Prostate gland (tissue), 2 donors: ENCODE data around the gene SWAP70.

Experiments
- POLR2A ChIP-seq: fragments of 450-650 bp; IDR thresholded peaks from one replicate; pipeline ENCODE4 v1.6.1; 2016; ENCODE audit warnings: antibody characterized with exemption, mild to moderate bottlenecking
- POLR2AphosphoS5 ChIP-seq: sonication (generic); formaldehyde crosslinking; IDR thresholded peaks from one replicate; pipeline ENCODE4 v1.6.1; 2017; ENCODE audit warnings: antibody characterized with exemption
- TF ChIP-seq, protein P1 (sequence below), 4 experiments: fragments of 200-600 bp in 2 of 4; fragments of 450-650 bp in 2 of 4; sonication (generic) in 2 of 4; IDR thresholded peaks; 1 replicate in 3 of 4; 2 replicates in 1 of 4; pipeline ENCODE4 v1.5.1; 2016 to 2019; ENCODE audit warnings: antibody characterized with exemption in 4 of 4, mild to moderate bottlenecking in 2 of 4, moderate library complexity in 2 of 4

DNA sequence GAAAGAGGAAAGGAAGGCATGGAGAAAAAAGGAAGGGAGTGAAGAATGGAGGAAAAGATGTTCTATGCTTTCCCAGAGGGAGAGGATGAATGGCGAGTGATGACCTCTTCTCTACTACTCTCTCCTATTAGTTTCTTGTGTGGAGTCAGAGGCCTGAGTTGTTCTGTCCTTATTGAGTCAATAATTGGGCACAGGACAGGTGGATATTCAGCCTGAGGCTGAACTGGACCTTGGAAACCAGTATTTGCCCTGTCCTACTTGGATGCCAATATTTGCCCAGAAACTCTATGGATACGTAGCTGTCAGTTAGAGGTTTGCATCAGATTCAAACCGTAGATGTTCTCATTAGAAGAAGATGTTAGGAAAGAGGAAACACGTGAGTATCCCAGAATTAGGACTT is 17.6 kb upstream of the SWAP70 start:
- TF ChIP-seq POLR2AphosphoS5 (no peak), POLR2A (no peak)
- TF ChIP-seq, protein P1, sequence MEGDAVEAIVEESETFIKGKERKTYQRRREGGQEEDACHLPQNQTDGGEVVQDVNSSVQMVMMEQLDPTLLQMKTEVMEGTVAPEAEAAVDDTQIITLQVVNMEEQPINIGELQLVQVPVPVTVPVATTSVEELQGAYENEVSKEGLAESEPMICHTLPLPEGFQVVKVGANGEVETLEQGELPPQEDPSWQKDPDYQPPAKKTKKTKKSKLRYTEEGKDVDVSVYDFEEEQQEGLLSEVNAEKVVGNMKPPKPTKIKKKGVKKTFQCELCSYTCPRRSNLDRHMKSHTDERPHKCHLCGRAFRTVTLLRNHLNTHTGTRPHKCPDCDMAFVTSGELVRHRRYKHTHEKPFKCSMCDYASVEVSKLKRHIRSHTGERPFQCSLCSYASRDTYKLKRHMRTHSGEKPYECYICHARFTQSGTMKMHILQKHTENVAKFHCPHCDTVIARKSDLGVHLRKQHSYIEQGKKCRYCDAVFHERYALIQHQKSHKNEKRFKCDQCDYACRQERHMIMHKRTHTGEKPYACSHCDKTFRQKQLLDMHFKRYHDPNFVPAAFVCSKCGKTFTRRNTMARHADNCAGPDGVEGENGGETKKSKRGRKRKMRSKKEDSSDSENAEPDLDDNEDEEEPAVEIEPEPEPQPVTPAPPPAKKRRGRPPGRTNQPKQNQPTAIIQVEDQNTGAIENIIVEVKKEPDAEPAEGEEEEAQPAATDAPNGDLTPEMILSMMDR (IDR thresholded peaks at IDR 0.05): no peak
